GM18505 (cell line): ENCODE measurements around the gene CD247.

Experiments
- ATAC-seq: cut with Tn5 transposase; IDR thresholded peaks from one replicate; pipeline ENCODE4 v1.9.1; 2021; ENCODE audit not compliant: unreplicated experiment
- POLR2A ChIP-seq: IDR thresholded peaks from 4 replicates; pipeline ENCODE4 v1.6.1; 2011; ENCODE audit warnings: borderline replicate concordance; ENCODE audit not compliant: insufficient read depth, insufficient read length; ENCODE audit errors: extremely low read depth

CD247 gene

GRCh38 chr1:167484726-167485502, 33.4 kb downstream of the CD247 start:
- TF ChIP-seq POLR2A, result no peak
- ATAC-seq, result no peak

GRCh38 chr1:167483790-167484189, 34.5 kb downstream of the CD247 start:
- no peak for ATAC-seq
- no peak for TF ChIP-seq POLR2A

GRCh38 chr1:167482184-167482583, 36.1 kb downstream of the CD247 start:
- no peak for TF ChIP-seq POLR2A
- ATAC-seq, result no peak

GRCh38 chr1:167479331-167479979, 38.9 kb downstream of the CD247 start:
- TF ChIP-seq POLR2A, result no peak
- ATAC-seq, result no peak

- no peak for TF ChIP-seq POLR2A
- no peak for ATAC-seq
These were observed 40.3 kb downstream of the CD247 start for GRCh38 chr1:167477986-167478385.

GRCh38 chr1:167476061-167476460, 42.3 kb downstream of the CD247 start:
- ATAC-seq, result no peak
- no peak for TF ChIP-seq POLR2A

GRCh38 chr1:167474191-167474641, 44.1 kb downstream of the CD247 start:
- no peak for ATAC-seq
- no peak for TF ChIP-seq POLR2A

- ATAC-seq, result no peak
- no peak for TF ChIP-seq POLR2A
These were observed 44.6 kb downstream of the CD247 start for GRCh38 chr1:167473761-167474160.

GRCh38 chr1:167472752-167473521, 45.4 kb downstream of the CD247 start:
- no peak for TF ChIP-seq POLR2A
- ATAC-seq, result no peak

GRCh38 chr1:167471568-167471967, 46.8 kb downstream of the CD247 start:
- no peak for TF ChIP-seq POLR2A
- ATAC-seq, result no peak

- TF ChIP-seq POLR2A, result no peak
- ATAC-seq, result no peak
These were observed 48.9 kb downstream of the CD247 start for GRCh38 chr1:167469280-167469965.

- TF ChIP-seq POLR2A, result no peak
- no peak for ATAC-seq
These were observed 50.6 kb downstream of the CD247 start for GRCh38 chr1:167467752-167468151.

GRCh38 chr1:167467126-167467710, 51.1 kb downstream of the CD247 start:
- no peak for TF ChIP-seq POLR2A
- ATAC-seq, result no peak

GRCh38 chr1:167465743-167466142, 52.6 kb downstream of the CD247 start:
- no peak for ATAC-seq
- no peak for TF ChIP-seq POLR2A

GRCh38 chr1:167465018-167465417, 53.3 kb downstream of the CD247 start:
- ATAC-seq, result no peak
- no peak for TF ChIP-seq POLR2A
